Activated gamma-delta T cell (primary cell): ENCODE data around the gene ADAP1.

Experiments used
- DNase-seq: peaks from one replicate; lab custom pipeline; 2025; lab: John Stamatoyannopoulos, UW

The ADAP1 gene

DNA sequence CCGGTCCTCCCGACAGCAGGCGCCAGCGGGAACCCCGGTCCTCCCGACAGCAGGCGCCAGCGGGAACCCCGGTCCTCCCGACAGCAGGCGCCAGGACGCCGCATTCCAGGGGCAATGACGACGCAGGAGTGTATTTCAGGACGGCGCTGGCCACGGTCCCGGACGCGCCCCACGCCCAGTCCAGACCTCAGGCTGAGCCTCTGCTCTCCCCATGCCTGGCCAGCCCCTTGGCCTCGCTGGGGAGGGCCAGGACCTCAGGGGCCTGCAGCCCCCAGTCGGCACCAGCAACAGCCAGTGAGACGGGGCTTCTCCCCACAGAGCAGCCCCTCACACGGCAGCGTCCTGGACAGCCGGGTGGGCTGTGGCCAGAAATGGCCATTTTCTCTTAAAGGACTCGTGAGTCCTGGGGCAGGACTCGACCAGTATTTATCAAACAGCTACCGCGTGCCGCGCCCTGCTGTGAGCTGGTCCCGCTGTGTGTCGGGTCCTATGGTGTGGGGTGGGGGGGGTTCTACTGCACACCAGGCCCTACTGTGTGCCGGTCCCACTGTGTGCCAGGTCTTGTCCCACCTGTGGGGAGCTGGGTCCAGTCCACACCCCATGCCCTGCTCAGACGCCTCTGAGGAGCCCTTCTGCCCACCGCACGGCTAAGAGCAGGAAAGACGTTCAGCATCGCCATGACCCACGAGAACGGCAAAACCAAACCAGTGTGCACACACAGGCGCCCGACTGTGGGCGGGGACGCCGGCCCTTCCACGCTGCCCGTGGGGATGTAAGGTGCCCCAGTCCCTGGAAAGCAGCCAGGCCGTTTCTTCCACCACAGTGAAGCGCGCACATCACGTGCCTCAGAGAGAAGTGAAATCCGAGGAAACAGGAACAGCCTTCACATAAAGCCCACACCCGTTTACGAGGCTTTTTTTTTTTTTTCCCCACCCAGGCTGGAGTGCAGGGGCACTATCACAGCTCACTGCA lies 44.8 kb downstream of the ADAP1 start:
- no peak for DNase-seq

- DNase-seq: peak; percentile 41
These were observed 45.7 kb downstream of the ADAP1 start for GRCh38 chr7:908591-909357.

GRCh38 chr7:908159-908581 lies 46.3 kb downstream of the ADAP1 start:
- no peak for DNase-seq

DNA sequence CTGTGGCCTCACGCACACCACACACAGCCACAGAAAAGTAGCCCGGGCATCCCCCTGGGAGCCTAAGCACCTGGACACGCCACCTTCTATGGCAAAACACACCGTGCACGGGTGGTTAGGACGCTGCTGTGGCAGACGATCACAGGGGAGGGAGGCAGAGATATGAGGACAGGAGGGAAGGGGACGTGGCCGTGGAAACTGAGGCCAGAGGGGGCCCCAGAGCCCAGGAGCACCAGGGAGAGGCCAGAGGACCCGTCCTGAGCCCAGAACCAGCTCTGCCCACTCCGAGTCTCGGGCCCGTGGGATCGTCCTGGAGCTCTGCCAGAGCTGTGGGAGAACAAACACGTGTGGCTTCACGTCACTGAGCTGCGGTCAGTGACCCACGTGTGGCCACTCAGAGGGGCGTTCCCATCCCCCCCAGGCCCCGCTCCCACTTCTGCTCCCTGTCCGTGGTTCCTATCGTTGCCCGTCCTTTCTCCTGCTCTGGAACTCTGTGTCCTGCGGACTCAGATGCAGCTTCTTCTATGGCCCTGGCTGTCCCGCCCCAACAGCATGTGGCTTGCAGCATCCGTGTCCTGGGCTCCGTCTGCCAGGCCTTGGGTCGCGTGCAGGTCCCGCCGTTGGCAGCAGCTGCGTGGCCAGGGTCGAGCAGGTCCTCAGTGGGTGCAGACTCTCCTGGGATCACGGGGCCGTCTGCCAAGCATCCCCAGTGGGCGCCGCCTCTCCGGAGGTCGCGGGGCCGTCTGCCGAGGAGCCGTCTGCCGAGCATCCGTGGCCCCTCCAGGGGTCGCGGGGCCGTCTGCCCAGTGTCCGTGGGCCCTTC lies 47.1 kb downstream of the ADAP1 start:
- no peak for DNase-seq

GRCh38 chr7:906776-907157 lies 47.7 kb downstream of the ADAP1 start:
- no peak for DNase-seq

DNA sequence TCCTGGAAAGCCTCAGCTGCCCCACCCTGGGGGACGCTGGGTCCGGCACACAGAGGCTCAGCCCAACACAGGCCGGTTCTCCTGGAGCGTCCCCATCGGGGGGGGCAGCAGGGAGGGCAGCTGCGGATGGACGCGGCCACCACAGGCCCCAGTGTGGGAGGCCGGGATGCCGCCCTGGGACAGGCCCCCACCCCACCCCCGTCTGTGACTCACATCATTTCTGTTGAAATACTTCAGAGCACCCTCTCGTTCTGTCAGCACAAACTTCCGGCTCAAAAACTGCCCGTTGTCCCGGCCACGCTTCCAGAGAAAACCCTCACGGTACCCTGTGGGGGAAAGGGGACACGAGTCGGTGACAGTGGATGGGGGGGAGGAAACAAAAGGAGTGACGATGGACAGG lies 49.6 kb downstream of the ADAP1 start:
- no peak for DNase-seq

DNA sequence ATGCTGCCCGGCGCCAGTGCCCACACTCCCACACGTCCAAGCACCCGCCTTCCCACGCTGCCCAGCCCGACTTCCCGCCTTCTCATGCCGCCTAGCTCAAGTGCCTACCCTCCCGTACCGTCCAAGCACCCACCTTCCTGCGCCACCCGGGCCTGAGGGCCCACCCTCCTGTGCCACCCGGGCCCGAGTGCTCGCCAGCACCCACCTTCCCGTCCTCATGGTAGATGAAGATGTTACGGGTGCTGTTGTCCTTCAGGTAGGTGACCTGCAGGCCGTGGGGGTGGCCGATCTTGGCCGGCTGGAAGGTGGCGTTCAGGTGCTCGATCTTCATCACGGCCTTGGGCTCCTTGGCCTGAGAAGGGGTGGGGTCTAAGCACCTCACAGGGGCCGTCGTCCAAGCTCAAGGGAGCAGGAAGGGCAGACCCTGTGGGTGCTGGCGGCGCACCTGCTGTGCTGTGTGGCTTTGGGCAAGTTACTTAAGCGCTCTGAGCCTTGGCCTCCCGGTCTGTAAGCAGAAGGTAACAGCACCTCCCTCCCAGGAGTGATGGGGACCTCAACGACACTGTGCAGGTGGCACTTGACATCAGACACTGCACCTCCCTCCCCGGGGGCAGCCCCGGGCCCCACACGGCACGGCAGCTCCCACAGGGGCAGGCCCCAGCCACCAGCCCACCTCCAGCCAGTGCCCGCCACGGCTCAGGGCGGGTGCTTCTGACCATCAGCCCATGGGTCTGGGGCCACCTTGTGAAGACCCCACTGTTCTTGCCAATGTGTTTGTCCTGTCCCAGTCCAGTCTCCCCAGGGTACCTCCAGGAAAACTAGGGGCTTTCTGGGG lies 50.3 kb downstream of the ADAP1 start:
- DNase-seq: no peak

DNA sequence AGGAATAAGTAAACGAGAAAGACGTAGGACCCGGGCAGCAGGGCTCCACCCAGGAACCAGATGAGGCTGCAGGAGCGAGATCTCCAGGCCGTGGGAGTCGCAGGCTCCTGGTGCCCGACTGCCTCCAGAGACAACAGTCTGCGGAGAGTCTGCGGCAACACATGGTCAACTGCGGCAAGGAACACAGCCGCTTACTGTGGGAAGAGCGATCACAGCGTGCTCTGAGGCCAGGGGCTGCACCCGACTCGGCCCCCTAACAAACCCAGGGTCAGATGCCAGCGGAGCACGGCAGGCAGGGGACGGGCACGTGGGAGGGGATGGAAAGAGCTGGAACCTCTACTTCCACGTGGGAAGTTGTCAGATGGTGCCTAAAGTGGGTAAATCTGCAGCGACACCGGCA lies 51.5 kb downstream of the ADAP1 start:
- DNase-seq: no peak

GRCh38 chr7:901388-902154 lies 52.9 kb downstream of the ADAP1 start:
- DNase-seq: no peak

DNA sequence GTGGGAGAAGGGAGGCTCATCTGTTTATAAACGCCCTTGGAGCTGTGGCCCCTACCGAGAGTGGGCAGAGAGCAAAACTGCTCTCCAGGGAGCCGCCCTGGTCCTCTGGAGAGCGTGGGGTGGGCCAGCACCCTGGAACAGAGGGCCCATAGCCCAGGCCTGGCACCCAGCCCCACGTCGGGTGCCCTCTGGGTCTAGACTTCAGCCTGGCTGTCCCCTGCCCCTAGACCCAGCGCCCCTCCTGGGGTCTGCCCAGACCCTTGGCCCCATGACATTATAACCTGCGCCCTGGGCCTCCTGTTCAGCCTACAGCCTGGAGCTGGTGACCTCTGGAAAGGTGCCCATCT lies 53.5 kb downstream of the ADAP1 start:
- no peak for DNase-seq

GRCh38 chr7:900331-901040 lies 54.0 kb downstream of the ADAP1 start:
- no peak for DNase-seq

DNA sequence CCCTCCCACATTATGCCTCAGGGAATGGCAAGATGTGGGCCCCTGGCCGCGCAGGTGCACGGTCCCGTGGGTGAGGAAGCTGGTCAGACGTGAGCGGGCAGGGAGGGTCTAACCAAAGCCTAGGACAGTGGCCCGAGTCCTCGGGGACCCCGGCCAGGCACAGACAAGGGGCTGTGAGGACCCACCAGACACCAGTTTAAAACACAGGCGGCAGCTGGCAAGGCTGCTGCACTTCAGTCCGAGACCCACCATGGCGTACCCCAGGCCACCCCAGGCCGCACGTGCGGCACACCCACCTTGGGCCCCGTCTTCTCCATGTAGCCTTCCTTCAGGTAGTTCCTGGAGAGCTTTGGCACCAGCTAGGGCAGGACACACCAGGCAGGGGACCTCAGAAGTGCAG lies 54.7 kb downstream of the ADAP1 start:
- DNase-seq: no peak

DNA sequence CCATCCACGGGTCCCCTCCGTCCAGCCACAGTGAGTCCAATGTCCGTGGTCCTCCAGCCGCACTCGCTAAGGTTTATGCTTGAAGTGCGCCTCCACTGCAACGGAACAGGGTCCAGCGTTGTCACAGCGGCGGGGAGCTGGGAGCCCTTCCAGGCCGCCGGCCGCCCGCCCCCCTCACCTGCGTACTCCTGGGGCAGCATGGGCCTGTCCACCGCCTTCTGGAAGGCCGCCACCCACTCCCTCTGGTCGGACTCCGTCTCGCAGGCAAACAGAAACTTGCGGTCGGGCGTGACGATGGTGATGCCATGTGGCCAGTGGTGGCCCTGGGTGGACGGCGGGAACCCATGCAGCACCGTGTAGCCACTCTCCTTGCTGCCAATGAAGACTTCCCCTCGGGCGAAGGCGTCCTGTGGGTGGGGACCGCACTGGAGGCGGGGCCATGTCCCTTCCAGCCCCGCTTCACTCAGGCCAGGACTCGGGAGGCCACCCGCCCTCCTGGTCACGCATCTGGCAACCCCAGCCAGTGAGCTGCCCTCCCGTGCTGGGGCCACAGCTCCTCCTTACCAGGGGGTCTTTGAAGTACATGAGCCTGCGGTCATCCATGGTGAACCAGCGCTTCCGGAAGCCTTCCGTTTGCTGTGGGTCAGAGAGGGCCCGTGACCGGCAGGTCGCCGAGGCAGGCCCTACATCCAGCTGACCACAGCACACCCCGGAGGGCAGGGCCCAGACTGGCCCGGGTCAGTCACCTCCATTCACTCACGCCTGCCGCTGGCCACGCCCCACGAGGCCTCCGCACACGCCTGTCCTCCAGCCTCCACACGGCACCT lies 55.4 kb downstream of the ADAP1 start:
- no peak for DNase-seq

DNA sequence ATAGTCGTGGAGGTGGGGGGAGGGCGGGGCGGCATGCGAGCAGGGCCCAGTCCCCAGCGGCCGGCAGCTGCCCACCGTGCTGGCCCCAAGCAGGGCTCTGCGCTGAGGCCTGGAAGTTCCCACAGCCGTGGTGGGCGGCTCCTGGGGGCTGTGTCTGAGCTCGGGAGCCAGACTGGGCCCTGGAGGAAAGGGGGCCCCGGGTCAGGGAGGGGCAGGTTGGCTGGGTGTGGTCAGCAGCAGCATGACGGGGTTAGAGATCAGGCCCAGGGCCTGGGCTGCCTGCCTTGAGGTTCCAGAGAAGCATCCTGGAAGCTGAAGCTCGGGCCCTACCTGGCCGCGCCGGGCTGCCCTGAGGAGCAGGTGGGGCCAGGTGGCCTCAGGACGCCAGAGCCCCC lies 56.0 kb downstream of the ADAP1 start:
- no peak for DNase-seq

DNA sequence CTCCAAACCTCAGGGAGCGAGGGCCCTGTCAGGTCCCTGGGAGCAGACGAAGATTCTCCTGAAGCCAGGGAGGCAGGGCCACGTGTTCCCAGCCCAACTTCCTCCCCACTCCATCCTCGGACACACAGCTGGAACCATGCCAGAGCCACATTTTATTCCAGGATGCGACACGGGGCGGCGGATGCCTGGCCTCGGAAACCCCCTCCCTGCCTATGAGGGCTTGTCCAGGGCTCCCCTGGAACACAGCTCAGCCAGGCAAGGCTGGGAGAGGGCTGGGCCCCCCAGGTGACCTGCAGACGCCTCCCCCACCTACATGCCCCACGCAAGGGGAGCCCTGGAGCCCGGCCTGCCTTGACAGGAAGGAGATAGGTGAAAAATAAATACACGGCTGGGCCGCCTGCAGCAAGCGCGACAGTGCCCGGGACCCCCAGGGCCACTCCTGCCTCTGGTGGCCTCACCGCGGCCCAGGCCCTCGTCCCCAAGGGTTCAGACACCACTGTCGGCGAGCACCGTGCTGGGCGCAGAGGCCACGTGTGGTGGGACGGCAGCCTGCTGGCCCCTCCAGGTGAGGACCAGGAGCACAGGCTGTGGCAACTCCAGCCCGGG lies 56.6 kb downstream of the ADAP1 start:
- DNase-seq: no peak

DNA sequence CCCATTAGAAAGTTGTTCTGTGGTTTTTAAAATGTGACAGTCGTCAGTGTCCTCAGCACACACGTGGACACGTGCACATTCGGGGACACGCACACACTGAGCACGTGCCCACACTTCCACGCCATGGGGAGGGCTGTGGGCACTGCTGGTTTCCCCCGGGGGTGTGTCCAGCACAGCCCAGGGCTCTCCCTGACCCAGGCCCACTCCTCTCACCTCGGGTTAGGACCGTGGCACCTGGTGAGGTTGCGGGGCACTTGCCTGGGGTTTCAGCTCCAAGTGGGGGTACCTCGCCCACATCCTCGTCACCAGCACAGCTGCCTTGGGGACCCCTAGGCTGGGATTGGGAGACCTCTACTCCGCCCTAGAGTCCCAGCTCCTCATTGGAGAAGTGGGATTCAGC lies 57.4 kb downstream of the ADAP1 start:
- no peak for DNase-seq

DNA sequence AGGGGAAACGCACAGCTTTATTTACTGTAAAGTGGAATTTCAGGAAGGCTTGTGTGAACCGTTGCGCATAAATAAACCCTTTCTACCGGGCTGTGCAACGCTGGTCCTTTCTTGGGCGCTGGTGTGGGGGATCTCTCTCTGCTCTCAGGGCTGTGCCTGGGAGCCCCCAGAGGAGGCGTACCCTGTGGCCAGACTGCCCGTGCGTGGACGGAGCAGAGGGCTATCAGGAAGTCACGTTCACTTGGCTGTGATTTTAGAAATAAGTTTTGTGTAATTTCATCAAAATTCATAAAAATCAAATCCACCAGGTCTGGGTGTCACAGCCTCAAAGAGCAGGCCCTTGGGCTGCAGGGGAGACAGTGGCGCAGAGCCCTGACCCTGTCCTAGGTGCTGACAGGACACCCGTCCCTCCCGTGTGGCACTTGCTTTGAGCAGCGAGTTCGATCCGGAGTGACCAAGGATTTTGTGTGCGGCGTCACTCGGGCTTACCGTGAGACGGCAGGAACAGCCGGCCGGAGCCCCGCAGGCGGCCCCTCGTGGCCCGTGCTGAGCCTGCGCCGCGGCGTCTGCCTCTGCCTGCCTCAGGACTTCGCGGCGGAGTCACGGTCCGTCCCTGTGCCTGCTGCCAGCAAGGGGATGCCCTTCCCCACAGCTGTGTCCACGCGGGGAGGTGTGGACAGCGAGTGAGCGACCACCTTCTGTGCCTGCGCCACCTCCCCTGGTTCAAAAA lies 58.0 kb downstream of the ADAP1 start:
- DNase-seq: no peak

DNA sequence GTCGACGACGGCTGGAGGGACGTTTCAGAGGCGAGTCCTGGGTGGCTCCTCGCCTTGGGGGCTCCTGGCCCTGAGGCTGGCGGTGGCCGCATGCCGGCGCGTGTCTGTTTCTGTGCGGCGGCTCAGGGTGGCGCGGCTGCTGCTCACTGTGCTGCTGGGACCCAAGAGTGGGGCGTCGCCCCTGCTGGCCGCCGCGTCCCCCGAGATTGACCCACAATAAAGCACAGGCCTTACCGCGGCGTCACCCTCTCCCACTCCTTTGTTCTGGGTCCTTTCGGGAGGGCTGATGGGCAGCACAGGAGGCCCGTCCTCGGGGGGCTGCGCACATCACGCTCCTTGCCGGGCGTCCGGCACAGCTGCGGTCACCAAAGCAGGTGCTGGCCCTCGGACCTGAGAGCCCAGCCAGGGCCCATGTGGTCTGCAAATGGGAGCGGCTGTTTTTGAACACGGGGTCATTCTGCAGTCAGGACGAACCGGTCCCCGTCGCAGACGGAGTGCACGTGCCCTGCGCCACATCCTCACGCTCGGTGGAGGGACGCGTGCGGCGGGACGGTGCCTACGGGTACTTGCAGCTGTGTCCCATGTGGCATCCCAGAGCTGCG lies 58.9 kb downstream of the ADAP1 start:
- no peak for DNase-seq
